ENCODE data around the gene BCLAF3.

The BCLAF3 gene

GRCh38 chrX:19964017-19964710 is 26.7 kb downstream of the BCLAF3 start:
- POLR2A ChIA-PET = no interaction called here
- CTCF ChIA-PET = no interaction called here
- no peak overlapping the region for H3K4me3 ChIP-seq (ENCODE audit: low read depth, low read length)
- no peak for DNase-seq (ENCODE audit: low read depth, low spot score)
- TF ChIP-seq CTCF (IDR thresholded peaks at IDR 0.05; ENCODE audit: insufficient read depth, low read length, missing control alignments) = no peak

- no peak for DNase-seq (ENCODE audit: low read depth, low spot score)
- POLR2A ChIA-PET = no interaction called here
- no peak for TF ChIP-seq CTCF (IDR thresholded peaks at IDR 0.05; ENCODE audit: insufficient read depth, low read length, missing control alignments)
- no peak overlapping the region for H3K4me3 ChIP-seq (ENCODE audit: low read depth, low read length)
- CTCF ChIA-PET = interaction anchor here (1.1 to 1.6 kb wide), 2 partner anchors 11 to 56 kb away, joined by 3 read pairs; no protein-coding TSS in a partner anchor
Measured at GRCh38 chrX:19960913-19961312, 29.9 kb downstream of the BCLAF3 start.

GRCh38 chrX:19958552-19959486 is 32.0 kb downstream of the BCLAF3 start:
- DNase-seq (ENCODE audit: low read depth, low spot score) = no peak
- ChIA-PET POLR2A (no interaction called here), CTCF (no interaction called here)
- H3K4me3 ChIP-seq (ENCODE audit: low read depth, low read length) = no peak overlapping the region
- no peak for TF ChIP-seq CTCF (IDR thresholded peaks at IDR 0.05; ENCODE audit: insufficient read depth, low read length, missing control alignments)

GRCh38 chrX:19956923-19957322 is 33.9 kb downstream of the BCLAF3 start:
- no peak for TF ChIP-seq CTCF (IDR thresholded peaks at IDR 0.05; ENCODE audit: insufficient read depth, low read length, missing control alignments)
- POLR2A ChIA-PET = no interaction called here
- no peak for DNase-seq (ENCODE audit: low read depth, low spot score)
- CTCF ChIA-PET = no interaction called here
- H3K4me3 ChIP-seq (ENCODE audit: low read depth, low read length) = no peak overlapping the region

GRCh38 chrX:19956306-19956705 is 34.6 kb downstream of the BCLAF3 start:
- ChIA-PET POLR2A (no interaction called here), CTCF (no interaction called here)
- no peak for DNase-seq (ENCODE audit: low read depth, low spot score)
- no peak overlapping the region for H3K4me3 ChIP-seq (ENCODE audit: low read depth, low read length)
- TF ChIP-seq CTCF (IDR thresholded peaks at IDR 0.05; ENCODE audit: insufficient read depth, low read length, missing control alignments) = no peak

- no peak overlapping the region for H3K4me3 ChIP-seq (ENCODE audit: low read depth, low read length)
- CTCF ChIA-PET = no interaction called here
- DNase-seq (ENCODE audit: low read depth, low spot score) = no peak
- no peak for TF ChIP-seq CTCF (IDR thresholded peaks at IDR 0.05; ENCODE audit: insufficient read depth, low read length, missing control alignments)
- POLR2A ChIA-PET = no interaction called here
Measured at GRCh38 chrX:19955306-19955705, 35.6 kb downstream of the BCLAF3 start.
